Kasumi-1 (cell line): ENCODE results near the gene DAZAP1.
"Not testable (repeated sequence)": the region's sequence is repeated elsewhere in the genome, so short reads cannot be mapped to it uniquely, and the experiment has no call there.

Experiments
- DNase-seq, 2 experiments: peaks; one replicate each; lab custom pipeline; 2025; lab: John Stamatoyannopoulos, UW

DAZAP1 gene

DNA sequence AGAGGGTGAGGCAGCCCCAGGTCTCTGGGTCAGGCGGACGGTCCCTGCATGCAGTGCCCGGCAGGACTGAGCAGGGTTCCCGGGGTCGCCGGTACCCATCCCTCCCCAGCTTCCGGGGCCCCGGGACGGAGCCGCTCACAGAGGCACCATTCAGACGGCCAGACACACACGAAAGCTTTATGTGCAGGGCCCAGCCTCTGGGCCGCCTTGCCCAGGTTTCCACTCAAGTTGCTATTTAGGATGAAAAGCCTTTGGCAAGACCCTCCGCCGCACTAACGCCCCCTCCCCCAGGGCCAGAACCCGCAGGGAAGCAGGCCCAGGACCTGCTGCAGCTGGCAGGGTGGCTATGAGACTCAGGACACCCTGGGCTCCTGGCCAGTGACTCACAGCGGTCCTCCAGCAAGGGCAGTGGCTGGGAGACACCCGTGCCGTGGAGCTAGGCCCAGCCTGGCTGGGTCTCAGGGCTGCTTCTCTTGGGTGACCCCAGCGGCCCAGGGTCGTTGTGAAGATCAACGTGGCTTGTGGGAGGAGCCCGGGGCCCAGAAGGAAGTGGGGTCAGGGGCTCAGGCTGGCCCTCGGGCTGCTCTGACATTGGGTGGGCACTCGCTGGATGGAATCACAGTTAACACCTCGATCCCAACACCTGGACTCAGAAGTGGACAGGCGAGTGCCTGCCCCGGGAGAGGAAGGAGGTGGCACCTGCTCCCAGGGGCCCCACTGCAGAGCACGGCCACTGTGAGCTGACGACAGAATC, 66.8 kb downstream of the DAZAP1 start:
- DNase-seq: no peak

DNA sequence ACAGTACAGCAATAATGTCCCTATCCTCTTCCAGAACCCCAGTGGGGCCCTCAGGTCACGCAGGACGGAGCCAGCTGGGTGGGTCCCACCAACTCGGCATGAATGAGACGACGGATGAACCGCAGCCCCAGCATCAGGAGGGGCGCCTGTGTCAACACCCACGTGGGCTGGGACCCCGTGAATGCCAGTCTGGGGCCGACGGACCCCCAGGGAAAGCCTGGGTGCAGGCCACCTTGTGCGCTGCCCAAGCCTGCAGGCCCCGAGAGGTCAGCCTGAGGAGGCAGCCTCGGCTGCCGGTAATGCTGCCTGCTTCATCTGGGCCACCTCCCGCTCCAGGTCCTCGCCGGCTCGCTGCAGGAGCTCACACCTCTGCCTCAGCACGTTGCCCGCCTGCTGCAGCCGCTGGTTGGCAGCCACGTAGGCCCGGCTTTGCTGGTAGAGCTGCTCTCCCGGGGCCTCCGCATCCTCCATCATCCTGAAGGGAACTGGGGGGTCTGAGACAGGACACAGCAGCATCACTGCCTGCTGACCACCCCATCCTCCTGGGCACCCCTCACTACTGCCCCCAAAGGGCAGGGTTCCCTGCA, 67.5 kb downstream of the DAZAP1 start:
- no peak for DNase-seq

DNA sequence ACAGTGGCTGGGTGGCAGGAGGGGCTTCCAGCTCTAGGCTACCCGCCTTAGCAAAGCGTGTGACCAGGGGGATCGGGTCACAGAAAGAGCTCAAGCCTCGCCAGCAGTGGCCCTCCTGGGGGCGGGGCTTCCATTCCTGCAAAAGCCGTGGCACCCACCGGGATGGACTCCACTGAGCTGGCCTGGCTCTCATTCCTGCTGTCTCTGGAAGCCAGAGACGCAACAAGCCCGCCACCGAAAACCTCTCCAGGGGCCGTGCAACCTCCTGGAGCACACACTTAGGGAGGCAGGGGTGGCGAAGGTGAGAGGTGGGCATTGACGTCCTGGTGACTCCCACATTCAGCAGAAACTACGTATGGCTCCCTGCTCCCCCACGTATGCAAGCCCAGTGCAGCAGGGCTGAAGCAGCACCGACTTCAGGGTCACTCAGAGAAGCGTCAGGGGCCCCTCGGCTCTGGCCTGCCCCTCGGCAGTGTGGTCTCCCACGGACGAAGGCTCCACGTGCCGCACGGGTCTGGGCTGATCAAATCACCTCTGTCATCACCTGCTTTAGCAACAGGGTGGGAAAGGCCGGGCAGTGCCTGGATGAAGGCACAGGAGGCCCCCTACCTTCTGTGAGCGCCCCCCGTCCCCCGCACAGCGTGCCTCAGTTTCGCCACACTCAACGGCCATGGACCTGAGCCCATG, 68.5 kb downstream of the DAZAP1 start:
- DNase-seq: no peak

DNA sequence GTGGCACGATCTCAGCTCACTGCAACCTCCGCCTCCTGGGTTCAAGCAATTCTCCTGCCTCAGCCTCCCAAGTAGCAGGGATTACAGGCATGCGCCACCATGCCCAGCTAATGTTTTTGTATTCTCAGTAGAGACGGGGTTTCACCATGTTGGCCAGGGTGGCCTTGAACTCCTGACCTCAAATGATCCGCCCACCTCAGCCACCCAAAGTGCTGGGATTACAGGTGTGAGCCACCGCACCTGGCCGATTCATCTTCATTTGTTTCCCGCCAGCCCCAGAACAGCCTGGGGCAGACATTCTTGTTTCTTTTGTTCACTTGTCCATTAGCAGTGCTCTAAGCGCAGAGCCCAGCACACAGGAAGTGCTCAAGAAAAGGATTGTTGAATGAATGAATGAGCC, 69.7 kb downstream of the DAZAP1 start:
- not testable (repeated sequence) for DNase-seq

DNA sequence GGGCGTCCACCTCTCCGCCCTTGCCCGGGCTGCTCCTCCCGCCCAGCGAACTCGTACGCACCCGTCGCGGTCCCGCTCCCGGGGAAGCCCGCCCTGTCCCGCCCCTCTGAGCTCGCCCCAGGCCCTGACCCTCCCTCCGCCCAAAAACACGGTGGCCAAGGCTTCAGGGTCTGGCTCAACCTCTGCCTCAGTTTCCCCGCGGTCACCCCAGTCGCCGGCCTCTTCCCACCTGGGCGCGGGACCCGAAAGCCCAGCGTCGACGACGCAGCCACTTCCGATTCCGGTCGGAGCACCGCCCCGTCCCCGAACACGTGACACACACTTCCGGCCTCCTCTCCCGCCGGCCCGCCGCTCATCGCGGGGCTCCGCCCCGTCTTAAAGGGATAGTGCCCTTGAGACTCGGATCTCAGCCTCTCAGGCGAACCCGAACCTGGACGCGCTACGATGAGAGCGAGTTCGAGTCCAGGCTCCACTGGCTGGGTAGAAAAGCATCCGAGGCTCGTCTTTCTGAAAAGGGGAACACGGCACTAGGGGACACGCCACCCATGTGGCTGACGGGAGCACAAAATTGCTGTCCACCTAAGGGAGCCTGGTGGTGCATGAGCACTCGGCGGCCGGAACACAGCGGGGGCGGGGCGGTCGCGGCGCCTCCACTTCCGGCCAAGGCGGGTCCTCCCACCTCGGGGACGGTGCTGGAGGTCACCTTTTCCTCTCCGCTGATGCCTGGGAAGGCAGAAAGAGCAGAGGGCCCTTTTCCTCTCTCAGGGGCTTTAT, 71.7 kb downstream of the DAZAP1 start, which contains the start of gene C19orf25:
C19orf25 (minus strand) TSS at position 282 of the 774 bp plus-strand sequence. CDS start 312 bp downstream, outside the sequence.
- DNase-seq: peak; percentile 92 to 93

DNA sequence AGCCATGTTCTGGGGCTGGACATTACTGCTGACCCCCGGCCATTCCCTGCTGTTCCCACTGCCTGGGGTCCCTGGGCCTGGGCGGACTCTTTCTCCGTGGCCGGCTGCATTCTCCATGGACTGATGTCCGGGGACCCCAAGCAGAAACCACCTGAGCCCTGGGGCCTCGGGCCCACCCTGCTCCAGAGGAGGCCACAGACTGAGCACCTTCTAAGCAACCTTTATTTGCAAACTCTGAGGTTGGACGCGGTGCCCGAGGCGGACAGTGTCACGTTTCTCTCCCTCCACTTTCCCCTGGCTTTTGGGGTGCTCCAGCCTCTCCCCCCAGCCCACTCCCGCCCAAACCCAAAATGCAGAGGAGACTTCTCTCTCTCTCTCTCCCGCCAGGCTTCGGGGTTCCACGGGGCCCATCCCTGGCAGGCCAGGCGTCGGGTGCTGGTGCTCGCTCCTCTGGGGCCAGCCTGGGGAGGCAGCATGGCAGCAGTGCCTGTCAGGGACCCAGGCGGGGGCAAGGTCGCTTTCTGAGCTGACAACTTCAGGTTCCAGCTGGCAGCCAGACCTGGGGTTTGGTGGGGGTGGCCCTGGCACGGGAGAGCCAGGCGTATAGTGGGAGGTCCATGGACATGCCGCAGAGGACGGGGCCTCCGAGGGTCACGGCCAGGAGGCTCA, 74.0 kb downstream of the DAZAP1 start:
- DNase-seq: no peak

DNA sequence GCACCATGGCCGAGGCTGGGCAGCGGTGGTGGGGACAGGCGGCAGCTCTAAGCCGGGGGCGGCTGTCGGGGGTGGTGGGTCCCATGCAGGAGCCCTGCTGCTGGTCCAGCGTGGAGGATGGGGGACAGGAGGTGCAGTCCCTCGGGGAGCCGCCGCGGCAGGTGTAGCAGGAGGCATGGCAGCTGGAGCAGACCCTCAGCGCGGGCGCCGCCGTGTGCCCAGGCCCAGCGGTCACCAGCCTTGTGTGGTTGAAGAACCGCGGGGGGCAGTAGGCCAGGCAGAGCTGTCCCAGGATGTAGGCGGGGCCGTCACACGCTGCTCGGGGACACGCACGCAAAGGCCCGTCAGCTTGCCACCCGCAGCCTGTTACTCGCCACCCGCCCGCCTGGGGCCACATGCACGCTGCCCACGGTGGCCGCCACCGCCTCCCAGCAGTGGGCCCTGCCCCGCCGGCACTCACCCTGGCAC, 74.5 kb downstream of the DAZAP1 start:
- DNase-seq: no peak

DNA sequence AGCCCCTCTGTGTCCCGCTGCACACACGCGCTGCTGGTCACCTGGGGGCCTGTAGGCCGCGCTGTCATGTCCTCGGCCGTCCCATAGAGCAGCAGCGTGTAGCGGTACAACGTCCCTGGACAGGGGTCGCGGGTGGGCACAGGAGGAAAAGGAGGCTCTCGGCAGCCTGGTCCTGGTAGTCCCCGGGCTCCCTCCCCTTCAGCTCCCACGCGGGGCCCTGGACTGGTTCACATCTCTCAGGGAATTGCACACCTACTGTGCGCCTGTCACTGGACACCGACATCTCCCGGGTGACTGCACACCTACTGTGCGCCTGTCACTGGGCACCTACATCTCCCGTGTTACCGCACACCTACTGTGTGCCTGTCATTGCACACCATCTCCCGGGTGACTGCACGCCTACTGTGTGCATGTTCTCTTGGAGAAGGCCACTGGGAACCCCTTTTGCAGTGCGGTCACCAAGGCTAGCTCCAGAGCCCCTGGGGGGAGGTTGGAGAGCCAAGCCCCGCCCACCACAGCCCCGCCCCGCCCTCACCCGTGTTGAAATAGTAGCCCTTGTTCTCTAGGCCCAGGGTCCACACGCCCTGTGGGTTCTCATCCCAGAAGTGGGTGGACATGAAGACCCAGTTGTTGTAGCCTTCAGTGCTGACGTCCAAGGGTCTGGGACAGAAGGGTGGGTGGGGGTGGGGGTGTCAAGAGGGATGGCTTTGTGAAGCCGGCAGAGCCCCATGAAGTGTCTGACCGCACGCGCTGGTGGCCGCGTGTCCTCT, 75.2 kb downstream of the DAZAP1 start:
- no peak for DNase-seq

DNA sequence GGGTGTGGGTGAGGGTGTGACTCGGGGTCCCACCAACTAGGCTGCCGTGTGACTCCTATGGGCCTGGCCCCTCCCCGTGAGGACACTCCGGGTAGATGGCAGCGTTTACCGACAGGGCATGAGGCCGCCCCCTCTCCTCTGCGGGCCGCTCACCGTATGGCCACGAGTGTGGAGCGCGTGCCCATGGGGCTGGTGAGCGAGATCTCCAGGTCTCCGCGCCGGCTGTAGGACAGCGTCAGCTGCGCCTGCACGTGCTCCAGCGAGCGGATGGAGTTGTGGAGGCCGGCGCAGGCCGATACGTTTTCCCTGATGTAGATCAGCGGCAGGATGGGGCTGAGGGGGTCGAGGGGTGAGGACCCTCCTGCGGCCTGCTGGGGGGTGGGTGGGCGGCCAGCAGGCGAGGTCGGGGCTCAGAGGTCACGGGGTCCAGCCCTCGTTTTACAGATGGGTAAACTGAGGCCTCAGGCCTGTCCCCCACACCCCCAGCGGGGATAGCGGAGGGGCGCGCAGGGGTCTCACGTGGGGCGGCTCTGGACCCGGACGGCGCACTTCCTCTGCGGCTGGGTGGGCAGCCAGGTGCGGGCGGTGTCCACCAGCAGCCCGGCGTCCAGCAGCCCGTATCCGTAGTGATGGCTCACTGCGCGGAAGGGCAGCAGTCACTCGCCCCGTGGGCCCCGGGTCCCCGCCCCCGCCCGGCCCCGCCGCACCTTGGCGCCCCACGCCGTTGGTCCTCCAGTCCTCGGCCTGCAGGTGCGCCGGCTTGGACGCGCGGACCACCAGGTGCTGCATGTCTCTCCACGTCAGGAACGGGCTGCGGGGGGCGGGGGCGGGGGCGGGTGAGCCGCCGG, 76.0 kb downstream of the DAZAP1 start:
- DNase-seq: no peak

DNA sequence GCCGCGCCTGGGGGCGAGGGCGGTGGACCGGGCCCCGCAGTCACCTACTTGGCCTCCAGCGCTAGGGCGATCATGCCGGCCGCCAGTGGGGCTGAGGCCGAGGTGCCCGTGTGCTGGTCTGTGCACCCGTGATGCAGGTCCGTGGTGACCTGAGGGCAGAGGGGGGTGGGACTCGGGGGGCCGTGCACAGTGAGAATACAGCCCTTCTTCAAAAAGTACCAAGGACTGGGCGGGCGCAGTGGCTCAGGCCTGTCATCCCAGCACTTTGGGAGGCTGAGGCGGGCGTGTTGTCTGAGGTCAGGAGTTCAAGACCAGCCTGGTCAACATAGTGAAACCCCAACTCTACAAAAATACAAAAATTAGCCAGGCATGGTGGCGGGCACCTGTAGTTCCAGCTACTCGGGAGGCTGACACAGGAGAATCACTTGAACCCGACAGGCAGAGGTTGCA, 76.6 kb downstream of the DAZAP1 start:
- no peak for DNase-seq
